ENCODE measurements around the gene IGFL1.
"Not testable (repeated sequence)": the region's sequence is repeated elsewhere in the genome, so short reads cannot be mapped to it uniquely, and the experiment has no call there.

Gene IGFL1

GRCh38 chr19:46271481-46272197, 42.1 kb downstream of the IGFL1 start:
- DNase-seq (ENCODE audit: low read depth) = peak; percentile 93

- not testable (repeated sequence) for DNase-seq (ENCODE audit: low read depth)
Observed at GRCh38 chr19:46273931-46274330, 44.4 kb downstream of the IGFL1 start.

GRCh38 chr19:46279177-46279576, 49.6 kb downstream of the IGFL1 start:
- no peak for DNase-seq (ENCODE audit: low read depth)

Data from non-pigmented ciliary epithelial cell (primary cell).